Measurements from ENCODE around the gene AVEN.

Gene AVEN, protein sequence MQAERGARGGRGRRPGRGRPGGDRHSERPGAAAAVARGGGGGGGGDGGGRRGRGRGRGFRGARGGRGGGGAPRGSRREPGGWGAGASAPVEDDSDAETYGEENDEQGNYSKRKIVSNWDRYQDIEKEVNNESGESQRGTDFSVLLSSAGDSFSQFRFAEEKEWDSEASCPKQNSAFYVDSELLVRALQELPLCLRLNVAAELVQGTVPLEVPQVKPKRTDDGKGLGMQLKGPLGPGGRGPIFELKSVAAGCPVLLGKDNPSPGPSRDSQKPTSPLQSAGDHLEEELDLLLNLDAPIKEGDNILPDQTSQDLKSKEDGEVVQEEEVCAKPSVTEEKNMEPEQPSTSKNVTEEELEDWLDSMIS

GRCh38 chr15:34038871-34039789 lies at the start of gene AVEN:
TSS of gene AVEN (minus strand) at chr15:34039204. CDS start at chr15:34039046, 158 bp downstream.
- TF ChIP-seq, protein P1, sequence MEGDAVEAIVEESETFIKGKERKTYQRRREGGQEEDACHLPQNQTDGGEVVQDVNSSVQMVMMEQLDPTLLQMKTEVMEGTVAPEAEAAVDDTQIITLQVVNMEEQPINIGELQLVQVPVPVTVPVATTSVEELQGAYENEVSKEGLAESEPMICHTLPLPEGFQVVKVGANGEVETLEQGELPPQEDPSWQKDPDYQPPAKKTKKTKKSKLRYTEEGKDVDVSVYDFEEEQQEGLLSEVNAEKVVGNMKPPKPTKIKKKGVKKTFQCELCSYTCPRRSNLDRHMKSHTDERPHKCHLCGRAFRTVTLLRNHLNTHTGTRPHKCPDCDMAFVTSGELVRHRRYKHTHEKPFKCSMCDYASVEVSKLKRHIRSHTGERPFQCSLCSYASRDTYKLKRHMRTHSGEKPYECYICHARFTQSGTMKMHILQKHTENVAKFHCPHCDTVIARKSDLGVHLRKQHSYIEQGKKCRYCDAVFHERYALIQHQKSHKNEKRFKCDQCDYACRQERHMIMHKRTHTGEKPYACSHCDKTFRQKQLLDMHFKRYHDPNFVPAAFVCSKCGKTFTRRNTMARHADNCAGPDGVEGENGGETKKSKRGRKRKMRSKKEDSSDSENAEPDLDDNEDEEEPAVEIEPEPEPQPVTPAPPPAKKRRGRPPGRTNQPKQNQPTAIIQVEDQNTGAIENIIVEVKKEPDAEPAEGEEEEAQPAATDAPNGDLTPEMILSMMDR (conservative IDR thresholded peaks at IDR 0.05), result no peak; the same call in 1 of the 2 replicates
- peak; percentile 98 for TF ChIP-seq ZFX (IDR thresholded peaks at IDR 0.05)

GRCh38 chr15:34085746-34086145 lies 46.7 kb upstream of the AVEN start:
- TF ChIP-seq ZFX (IDR thresholded peaks at IDR 0.05), result no peak
- TF ChIP-seq, protein P1 (conservative IDR thresholded peaks at IDR 0.05), result no peak
- no peak overlapping the region for H3K27ac ChIP-seq

More at GRCh38 chr15:34038871-34039789, at the start of gene AVEN:
- peak within 1 kb of the TSS; percentile 91 for H3K27ac ChIP-seq

- no peak for TF ChIP-seq ZFX (IDR thresholded peaks at IDR 0.05)
- TF ChIP-seq, protein P1 (conservative IDR thresholded peaks at IDR 0.05), result no peak
- no peak overlapping the region for H3K27ac ChIP-seq
These were observed 45.1 kb upstream of the AVEN start for GRCh38 chr15:34084086-34084485.

GRCh38 chr15:34079904-34080303 lies 40.9 kb upstream of the AVEN start:
- no peak for TF ChIP-seq ZFX (IDR thresholded peaks at IDR 0.05)
- TF ChIP-seq, protein P1 (conservative IDR thresholded peaks at IDR 0.05), result no peak
- H3K27ac ChIP-seq, result no peak overlapping the region

- no peak overlapping the region for H3K27ac ChIP-seq
- TF ChIP-seq, protein P1 (conservative IDR thresholded peaks at IDR 0.05), result no peak
- no peak for TF ChIP-seq ZFX (IDR thresholded peaks at IDR 0.05)
These were observed 39.9 kb upstream of the AVEN start for GRCh38 chr15:34078900-34079299.

DNA sequence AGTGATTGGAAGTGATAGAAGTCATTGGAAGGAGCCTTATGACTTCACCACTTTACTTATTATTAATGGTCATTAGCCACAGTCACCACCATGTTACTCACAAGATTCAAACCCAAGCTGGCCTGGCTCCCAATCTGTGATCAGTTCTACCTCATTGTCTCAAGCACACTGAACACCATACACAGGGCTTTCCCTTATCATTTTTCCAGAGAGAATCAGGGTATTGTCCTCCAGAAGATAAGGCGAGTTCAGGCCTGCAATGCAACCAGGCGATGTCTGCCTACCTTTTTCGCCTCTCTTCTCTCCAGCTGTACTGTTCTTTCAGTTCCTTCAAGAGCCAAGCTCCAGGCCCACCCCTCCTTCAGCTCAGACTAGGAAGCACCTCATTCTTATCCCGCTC lies 37.8 kb upstream of the AVEN start:
- no peak overlapping the region for H3K27ac ChIP-seq
- TF ChIP-seq ZFX (IDR thresholded peaks at IDR 0.05), result no peak
- TF ChIP-seq, protein P1 (conservative IDR thresholded peaks at IDR 0.05), result no peak

- H3K27ac ChIP-seq, result no peak overlapping the region
- TF ChIP-seq, protein P1 (conservative IDR thresholded peaks at IDR 0.05), result no peak
- no peak for TF ChIP-seq ZFX (IDR thresholded peaks at IDR 0.05)
These were observed 31.0 kb upstream of the AVEN start for GRCh38 chr15:34070003-34070402.
